GDM1 (cell line): Measurements from ENCODE around the gene TBCC.
"Not testable (repeated sequence)": the region's sequence is repeated elsewhere in the genome, so short reads cannot be mapped to it uniquely, and the experiment has no call there.

Experiments used
- DNase-seq: peaks from one replicate; lab custom pipeline; 2025; lab: John Stamatoyannopoulos, UW

Gene TBCC

GRCh38 chr6:42745640-42746462, at the start of gene TBCC:
TBCC (minus strand) TSS chr6:42746103; CDS start chr6:42746073, 30 bp downstream.
- DNase-seq, result peak; percentile 95

- DNase-seq, result no peak
Observed at GRCh38 chr6:42795651-42796050, 49.7 kb upstream of the TBCC start.

DNA sequence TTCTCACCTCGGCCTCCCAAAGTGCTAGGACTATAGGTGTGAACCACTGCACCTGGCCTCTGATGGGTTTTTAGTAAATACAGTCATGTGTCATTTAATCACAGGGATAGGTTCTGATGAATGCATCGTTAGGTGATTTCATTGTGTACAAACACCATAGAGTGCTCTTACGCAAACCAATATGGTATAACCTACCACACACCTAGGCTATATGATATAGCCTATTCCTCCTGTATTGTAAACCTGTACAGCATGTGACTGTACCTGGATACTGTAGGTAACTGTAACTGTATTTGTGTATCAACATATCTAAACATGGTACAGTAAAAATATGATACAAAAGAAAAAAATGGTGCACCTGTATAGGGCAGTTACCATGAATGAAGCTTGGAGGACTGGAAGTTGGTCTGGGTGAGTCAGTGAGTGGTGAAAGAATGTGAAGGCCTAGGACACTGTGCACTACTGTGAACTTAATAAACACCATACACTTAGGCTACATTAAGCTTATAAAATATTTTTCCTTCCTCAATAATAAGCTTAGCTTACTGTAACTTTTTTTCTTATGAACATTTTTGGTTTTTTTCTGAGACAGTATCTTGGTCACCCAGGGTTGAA, 45.9 kb upstream of the TBCC start:
- DNase-seq, result no peak

- DNase-seq, result no peak
Observed at GRCh38 chr6:42790549-42791181, 44.8 kb upstream of the TBCC start.

- no peak for DNase-seq
Observed at GRCh38 chr6:42788671-42789070, 42.8 kb upstream of the TBCC start.

GRCh38 chr6:42787063-42787472, 41.2 kb upstream of the TBCC start:
- DNase-seq, result no peak

GRCh38 chr6:42786525-42786985, 40.7 kb upstream of the TBCC start:
- no peak for DNase-seq

GRCh38 chr6:42784717-42785498, 39.0 kb upstream of the TBCC start:
- no peak for DNase-seq

DNA sequence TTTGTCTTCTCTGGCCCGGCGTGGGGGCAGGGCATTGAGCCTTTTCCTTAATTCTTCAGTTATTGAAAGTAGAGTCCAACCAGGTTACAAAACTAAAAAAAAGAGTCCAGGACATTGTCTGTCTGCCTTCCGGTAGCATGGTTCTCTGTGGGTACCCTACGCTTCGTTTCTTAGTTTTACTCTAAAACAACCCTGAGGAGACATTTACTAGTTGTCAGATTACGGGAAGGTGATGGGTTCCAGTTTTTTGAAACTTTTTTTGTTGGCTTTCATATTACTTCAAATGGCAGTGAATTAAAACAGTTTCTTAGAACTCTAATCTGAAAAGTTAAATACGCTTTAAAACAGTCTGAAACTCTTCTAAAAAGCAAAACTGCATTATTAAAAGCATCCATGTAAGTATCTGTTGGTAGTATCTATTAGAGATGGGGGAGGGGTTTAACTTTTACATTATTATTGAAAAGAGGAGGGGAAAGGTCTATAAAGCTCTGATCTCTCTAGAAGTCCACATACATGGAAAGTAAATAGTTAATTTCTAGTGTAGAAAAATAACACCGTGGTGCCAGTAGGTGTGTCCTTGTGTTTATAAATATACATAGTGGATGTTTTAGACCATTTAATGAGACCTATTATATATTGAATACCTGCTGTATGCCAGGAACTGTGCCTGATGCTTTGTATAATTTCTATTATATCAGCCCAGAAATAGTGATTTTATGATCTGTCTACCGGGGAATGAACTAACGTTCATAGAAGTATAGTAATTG, 38.2 kb upstream of the TBCC start:
- no peak for DNase-seq

DNA sequence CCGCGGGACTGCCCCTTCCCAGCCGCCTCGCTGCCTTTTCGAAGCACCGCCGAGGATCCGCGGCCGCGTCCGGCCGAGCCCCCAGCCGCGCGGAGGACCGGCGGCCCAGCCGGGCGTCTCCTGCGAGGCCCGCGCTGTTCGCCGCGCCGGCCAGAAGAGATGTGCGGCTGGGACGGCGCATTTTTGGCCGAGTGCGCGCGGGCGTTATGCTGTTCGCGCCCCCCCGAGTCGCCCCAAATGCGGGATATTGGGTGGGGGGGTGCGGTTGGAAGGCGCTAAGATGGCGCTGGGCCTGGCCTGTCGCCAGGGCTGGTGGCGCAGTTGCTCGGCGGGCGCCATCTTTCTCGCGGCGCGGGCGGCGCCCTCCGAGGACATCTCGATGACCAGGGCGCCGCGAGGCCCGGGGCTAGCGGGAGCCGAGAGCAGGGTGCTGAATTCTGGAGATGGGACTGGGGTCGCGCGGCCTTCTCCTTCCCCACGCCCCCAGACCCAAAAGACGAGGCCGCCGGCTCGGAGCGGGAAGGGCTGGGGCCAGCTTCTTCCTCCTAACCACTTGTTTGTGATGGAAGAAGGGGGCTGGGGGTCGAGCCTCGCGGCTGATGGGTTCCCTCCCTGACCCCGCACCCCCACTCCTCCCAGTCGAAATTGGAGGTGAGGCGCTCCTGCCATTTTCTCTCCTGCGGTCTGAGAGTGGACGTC, 37.4 kb upstream of the TBCC start:
- DNase-seq, result peak; percentile 58

DNA sequence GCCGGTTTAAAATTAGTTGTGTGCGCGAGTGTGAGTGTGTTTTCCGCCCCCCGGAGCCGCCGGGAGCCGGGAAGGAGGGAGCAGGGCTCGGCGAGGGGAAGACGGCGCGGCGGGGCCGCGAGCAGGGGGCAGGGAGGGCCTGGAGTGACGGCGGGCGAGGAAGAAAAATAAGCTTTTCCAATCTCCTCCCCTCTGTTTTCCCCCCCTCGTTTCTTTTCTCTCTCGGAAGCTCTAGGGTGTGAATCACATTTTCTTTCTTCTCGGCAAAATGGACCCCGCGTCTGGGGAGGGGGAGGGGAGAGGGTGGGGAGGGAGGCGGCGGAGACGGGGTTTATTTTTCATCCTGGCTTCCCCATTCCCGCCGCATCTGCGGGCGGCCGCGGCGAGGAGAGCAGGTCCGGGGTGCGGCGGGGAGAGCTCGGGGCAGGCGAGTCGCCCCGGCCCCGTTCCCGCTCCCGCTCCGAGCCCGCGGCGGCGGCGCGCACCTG, 36.8 kb upstream of the TBCC start:
- peak; percentile 71 for DNase-seq

DNA sequence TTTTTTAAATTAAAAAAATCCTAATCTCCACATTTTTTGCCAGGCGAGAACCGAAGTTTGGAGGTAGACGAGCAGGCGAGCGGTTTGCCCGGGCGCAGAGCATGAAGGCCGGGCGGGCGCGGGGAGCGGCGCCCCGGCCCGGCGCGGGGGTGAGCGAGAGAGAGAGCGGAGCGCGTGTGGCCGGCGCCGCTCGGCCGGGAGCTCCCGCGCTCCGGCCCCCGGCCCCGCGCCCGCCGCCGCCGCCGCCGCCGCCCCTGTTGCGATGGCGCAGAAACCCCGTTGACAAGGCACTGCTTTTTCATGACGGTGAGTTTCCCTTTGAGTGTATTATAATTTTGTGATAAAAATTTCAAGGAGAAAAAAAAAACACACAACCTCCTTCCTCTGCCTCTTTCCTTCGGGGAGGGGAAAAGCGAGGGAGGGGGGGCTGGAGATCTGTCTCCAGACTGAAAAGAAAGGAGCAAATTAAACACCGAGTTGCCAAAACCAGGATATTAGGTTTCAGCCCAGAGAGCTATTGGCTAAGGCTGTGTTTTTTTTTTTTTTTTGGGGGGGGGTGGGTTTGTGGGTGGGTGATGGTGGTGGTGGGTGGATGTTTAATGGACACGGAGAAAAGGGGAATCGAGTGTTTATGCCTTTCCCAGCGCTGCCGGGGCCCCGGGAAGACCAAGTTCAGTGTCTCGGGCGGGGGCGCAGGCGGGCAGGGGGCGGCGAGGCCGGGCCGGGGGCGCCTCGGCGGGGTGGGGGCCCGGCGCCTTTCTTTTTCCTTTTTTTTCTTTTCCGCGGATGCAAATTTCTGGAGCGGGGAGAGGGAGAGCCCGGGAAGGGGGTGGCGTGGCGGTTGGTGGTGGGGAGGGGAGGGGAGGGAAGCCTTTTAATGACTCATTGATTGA, 36.1 kb upstream of the TBCC start, which contains the start of gene BICRAL:
Gene BICRAL, plus strand, starts transcription at position 257 of the 893 bp plus-strand sequence. CDS start 39,971 bp downstream, outside the sequence.
- DNase-seq, result peak; percentile 62

DNA sequence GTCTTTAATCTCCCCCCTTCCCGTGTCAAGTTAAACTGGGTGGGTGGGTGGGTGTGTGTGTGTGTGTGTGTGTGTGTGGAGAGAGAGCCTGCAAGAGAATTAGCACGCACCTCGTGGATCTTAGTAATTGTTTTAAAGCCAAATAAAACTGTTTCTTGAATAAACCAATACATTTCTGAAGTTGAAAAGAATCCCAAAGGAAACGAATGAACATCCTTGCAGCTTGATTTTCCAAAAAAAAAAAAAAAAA, 35.6 kb upstream of the TBCC start:
- DNase-seq, result no peak

GRCh38 chr6:42779521-42779920, 33.6 kb upstream of the TBCC start:
- no peak for DNase-seq

- no peak for DNase-seq
Observed at GRCh38 chr6:42778122-42778521, 32.2 kb upstream of the TBCC start.

DNA sequence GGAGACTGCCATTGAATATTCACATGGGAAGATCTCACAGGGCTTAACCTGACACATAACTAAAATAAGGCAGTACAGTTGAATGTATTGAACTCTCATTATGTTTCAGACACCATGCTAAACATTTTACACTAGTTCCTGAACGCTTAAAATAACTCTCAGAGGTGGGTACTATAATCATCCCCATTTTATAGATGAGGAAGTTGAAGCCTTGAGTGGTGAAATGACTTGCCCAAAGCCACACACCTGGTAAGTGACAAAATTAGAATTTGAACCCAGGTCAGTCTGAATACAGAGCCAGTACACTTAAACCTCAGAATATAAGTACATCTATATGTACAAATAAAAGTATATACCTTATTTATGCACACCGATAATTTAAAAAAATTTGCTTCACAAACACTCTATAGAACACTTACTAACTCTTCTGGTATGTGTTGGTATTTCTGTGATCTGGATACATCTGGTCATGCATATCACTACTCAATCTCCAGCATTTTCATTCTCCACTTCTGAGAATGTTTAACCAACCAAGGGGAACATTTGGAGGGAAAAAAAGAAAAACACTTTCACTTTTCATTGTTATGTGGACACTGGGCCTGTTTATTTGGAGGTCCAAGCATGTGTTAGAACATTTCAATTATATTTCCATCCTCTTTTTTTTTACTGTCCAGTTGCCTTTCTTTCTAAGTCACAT, 31.4 kb upstream of the TBCC start:
- no peak for DNase-seq

- not testable (repeated sequence) for DNase-seq
Observed at GRCh38 chr6:42774821-42775487, 29.1 kb upstream of the TBCC start.

DNA sequence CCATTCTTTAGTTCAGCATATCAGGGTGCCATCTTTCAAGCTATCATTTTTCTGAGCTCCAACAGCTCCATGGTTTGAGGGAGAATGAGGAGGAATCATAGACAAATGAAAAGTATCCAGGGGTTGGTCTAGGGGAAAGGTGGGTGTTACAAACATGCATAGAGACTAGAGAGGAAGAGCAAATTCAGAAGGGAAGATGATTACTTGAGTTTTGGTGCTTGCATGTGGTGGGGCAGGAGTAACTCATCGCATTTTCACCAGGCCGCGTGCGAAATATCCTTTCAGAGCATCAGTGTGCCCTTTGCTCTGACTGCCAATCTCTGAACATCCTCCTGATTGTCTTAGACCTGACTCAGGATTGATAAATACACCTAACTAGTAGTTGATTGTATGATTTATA, 28.3 kb upstream of the TBCC start:
- no peak for DNase-seq

- DNase-seq, result no peak
Observed at GRCh38 chr6:42771741-42772100, 25.8 kb upstream of the TBCC start.
